Stomach (tissue), 9 donors: Measurements from ENCODE around the gene CDC7. TPM values are rescaled to one million over a fixed set of nuclear protein-coding genes. Genes with fewer than 3 reads are reported as not detected.

Source experiments
- DNase-seq, 2 donors: peaks; one replicate each; pipeline versions ENCODE4 v3.0.0 to v3.0.0-alpha.2; 2013 to 2019
- H3K27ac ChIP-seq, 5 donors: fragments of 200-600 bp in 4 of 5; sonication (generic) in 4 of 5; one replicate each; pipeline ENCODE4 v1.5.1; 2013 to 2019; ENCODE audit warnings: mild to moderate bottlenecking in 1 of 5, moderate library complexity in 1 of 5
- H3K27me3 ChIP-seq, 3 donors: fragments of 200-600 bp; sonication (generic); one replicate each; pipeline ENCODE4 v1.5.1; 2017 to 2019; ENCODE audit warnings: mixed run types in 1 of 3
- H3K36me3 ChIP-seq, 4 donors: fragments of 200-600 bp; sonication (generic); 1 replicate in 3 of 4; 2 replicates in 1 of 4; pipeline ENCODE4 v1.5.1; 2016 to 2019
- H3K4me1 ChIP-seq, 4 donors: fragments of 200-600 bp; sonication (generic); one replicate each; pipeline ENCODE4 v1.5.1; 2016 to 2019
- H3K4me3 ChIP-seq, 4 donors: fragments of 200-600 bp; sonication (generic) in 3 of 4; one replicate each; pipeline ENCODE4 v1.5.1; 2016 to 2019; ENCODE audit warnings: mild to moderate bottlenecking in 1 of 4
- H3K9me3 ChIP-seq, 4 donors: fragments of 200-600 bp; sonication (generic); one replicate each; pipeline ENCODE4 v1.5.1; 2016 to 2019
- EP300 ChIP-seq: sonication (generic); formaldehyde crosslinking; IDR thresholded peaks from one replicate; pipeline ENCODE4 v1.6.1; 2017; ENCODE audit warnings: antibody characterized with exemption
- POLR2A ChIP-seq, 4 donors: fragments of 450-650 bp; IDR thresholded peaks; one replicate each; pipeline ENCODE4 v1.6.1; 2016; ENCODE audit warnings: antibody characterized with exemption in 4 of 4, control low read depth in 2 of 4, mild to moderate bottlenecking in 1 of 4, moderate library complexity in 1 of 4
- POLR2AphosphoS5 ChIP-seq, 3 donors: sonication (generic); formaldehyde crosslinking; IDR thresholded peaks; one replicate each; pipeline ENCODE4 v1.6.1; 2016; ENCODE audit warnings: antibody characterized with exemption in 3 of 3
- WGBS, 5 donors: extraction: QIAGEN DNeasy Blood & Tissue Kit in 3 of 5; methylation state at CpG; one replicate each; pipeline versions ENCODE4 v1.1.5 to v1.1.7; 2013 to 2018; 5-methylcytosine and 5-hydroxymethylcytosine counted together
- intact Hi-C: fragments of 100-400 bp; cut with DNase I; formaldehyde crosslinking; loops from one replicate; pipeline ENCODE4 v1.15.1; 2023; ENCODE audit warnings: low total_unique reads
- polyA plus RNA-seq, 3 donors: library from polyadenylated mRNA; stranded (reverse); fragments of 200-250 nt; gene quantifications; one replicate each; pipeline ENCODE4 v1.2.3, GENCODE V29; 2013
- total RNA-seq, 5 donors: library from RNA; depleted of rRNA; stranded (reverse); fragments of >200 nt; gene quantifications; one replicate each; pipeline versions ENCODE4 v1.1.0 to v1.2.3, GENCODE V29; 2014 to 2016
- TF ChIP-seq, protein P1 (sequence below), 7 experiments: fragments of 450-650 bp in 4 of 7; fragments of 200-600 bp in 3 of 7; sonication (generic) in 3 of 7; IDR thresholded peaks; one replicate each; pipeline ENCODE4 v1.5.1; 2016 to 2019; ENCODE audit warnings: antibody characterized with exemption in 7 of 7, control low read depth in 2 of 7, mild to moderate bottlenecking in 1 of 7
- donor health status: healthy with polysubstance abuse.
- donor health status: Bipolar disorder and iron deficiency.
- donor health status: healthy.

The CDC7 gene
- total and polyA plus RNA-seq, 8 donors = 1.3 to 6.6 (median 2.1) TPM; not detected in 1

GRCh38 chr1:91502672-91503184 is 2.1 kb downstream of the CDC7 start:
- H3K27me3 ChIP-seq = no peaks in the 10 kb centered on the region
- no peaks in the 10 kb centered on the region for H3K36me3 ChIP-seq
- peaks cover 8 to 22% (median 13%) of the 10 kb centered on the region in 4 donors for H3K4me1 ChIP-seq
- intact Hi-C loops = no loop called here
- WGBS, 5 donors = 76 to 88% (median 82%) methylated on average over 2 of the region's 2 CpGs
- TF ChIP-seq POLR2AphosphoS5 (IDR thresholded peaks at IDR 0.05) (no peak), POLR2A (IDR thresholded peaks at IDR 0.05) (no peak), EP300 (no peak)
- TF ChIP-seq, protein P1, sequence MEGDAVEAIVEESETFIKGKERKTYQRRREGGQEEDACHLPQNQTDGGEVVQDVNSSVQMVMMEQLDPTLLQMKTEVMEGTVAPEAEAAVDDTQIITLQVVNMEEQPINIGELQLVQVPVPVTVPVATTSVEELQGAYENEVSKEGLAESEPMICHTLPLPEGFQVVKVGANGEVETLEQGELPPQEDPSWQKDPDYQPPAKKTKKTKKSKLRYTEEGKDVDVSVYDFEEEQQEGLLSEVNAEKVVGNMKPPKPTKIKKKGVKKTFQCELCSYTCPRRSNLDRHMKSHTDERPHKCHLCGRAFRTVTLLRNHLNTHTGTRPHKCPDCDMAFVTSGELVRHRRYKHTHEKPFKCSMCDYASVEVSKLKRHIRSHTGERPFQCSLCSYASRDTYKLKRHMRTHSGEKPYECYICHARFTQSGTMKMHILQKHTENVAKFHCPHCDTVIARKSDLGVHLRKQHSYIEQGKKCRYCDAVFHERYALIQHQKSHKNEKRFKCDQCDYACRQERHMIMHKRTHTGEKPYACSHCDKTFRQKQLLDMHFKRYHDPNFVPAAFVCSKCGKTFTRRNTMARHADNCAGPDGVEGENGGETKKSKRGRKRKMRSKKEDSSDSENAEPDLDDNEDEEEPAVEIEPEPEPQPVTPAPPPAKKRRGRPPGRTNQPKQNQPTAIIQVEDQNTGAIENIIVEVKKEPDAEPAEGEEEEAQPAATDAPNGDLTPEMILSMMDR (IDR thresholded peaks at IDR 0.05) = no peak
- no peak overlapping the region for H3K4me3 ChIP-seq
- no peaks in the 10 kb centered on the region for H3K9me3 ChIP-seq
- DNase-seq = no peak
- no peak overlapping the region for H3K27ac ChIP-seq

DNA sequence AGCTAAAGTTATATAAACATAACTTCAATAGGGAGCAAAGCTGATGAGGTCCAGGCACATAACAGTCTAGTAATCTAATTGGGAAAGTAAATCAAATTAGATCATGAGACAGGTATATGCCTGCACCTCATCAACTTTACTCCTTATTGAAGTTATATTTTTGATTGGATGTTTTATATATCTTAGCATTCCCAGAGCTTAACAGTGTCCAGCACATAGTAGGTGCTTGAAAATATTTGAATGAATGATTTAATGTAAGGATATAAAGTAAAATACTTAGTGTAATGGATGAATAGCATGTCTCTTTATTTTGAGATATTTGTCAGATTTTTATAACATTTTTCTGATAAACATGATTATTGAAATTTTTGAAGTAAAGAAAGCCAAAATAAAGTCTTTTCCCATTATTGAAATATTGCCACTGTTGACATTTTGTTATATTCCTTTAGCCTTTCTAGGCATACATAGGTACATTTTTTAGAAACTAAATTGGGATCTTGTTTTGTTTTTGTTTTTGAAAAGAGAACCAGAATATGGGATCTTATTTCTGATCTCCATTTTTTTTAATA is 2.8 kb downstream of the CDC7 start:
- no peaks in the 10 kb centered on the region for H3K27me3 ChIP-seq
- H3K27ac ChIP-seq = no peak overlapping the region
- H3K4me3 ChIP-seq = no peak overlapping the region
- no peaks in the 10 kb centered on the region for H3K9me3 ChIP-seq
- H3K4me1 ChIP-seq = peaks cover 8 to 22% (median 13%) of the 10 kb centered on the region in 4 donors
- intact Hi-C loops = no loop called here
- no peaks in the 10 kb centered on the region for H3K36me3 ChIP-seq
- TF ChIP-seq POLR2AphosphoS5 (IDR thresholded peaks at IDR 0.05) = no peak
- TF ChIP-seq, protein P1 (IDR thresholded peaks at IDR 0.05) = no peak
- TF ChIP-seq POLR2A (IDR thresholded peaks at IDR 0.05) = no peak
- no peak for TF ChIP-seq EP300
- DNase-seq = no peak

- Histone ChIP-seq H3K36me3 (no peaks in the 10 kb centered on the region), H3K4me3 (no peak overlapping the region), H3K4me1 (peaks cover 8 to 22% (median 13%) of the 10 kb centered on the region in 4 donors), H3K9me3 (no peaks in the 10 kb centered on the region), H3K27me3 (no peaks in the 10 kb centered on the region), H3K27ac (no peak overlapping the region)
- 97 to 100% (median 100%) methylated on average over 1 of the region's 1 CpG for WGBS, 5 donors
- no peak for TF ChIP-seq EP300
- TF ChIP-seq POLR2AphosphoS5 (IDR thresholded peaks at IDR 0.05) = no peak
- TF ChIP-seq, protein P1 (IDR thresholded peaks at IDR 0.05) = no peak
- no peak for TF ChIP-seq POLR2A (IDR thresholded peaks at IDR 0.05)
- no peak for DNase-seq
- intact Hi-C loops = no loop called here
Observed at GRCh38 chr1:91503975-91504530, 3.4 kb downstream of the CDC7 start.

GRCh38 chr1:91505086-91505485 is 4.4 kb downstream of the CDC7 start:
- Histone ChIP-seq H3K4me1 (peaks cover 8 to 18% (median 12%) of the 10 kb centered on the region in 4 donors), H3K27ac (no peak overlapping the region), H3K4me3 (no peak overlapping the region), H3K9me3 (no peaks in the 10 kb centered on the region), H3K27me3 (no peaks in the 10 kb centered on the region), H3K36me3 (no peaks in the 10 kb centered on the region)
- WGBS, 5 donors = 40 to 64% (median 50%) methylated on average over 3 of the region's 3 CpGs
- no peak for DNase-seq
- TF ChIP-seq POLR2AphosphoS5 (IDR thresholded peaks at IDR 0.05) = no peak
- TF ChIP-seq, protein P1 (IDR thresholded peaks at IDR 0.05) = no peak
- TF ChIP-seq EP300 = no peak
- TF ChIP-seq POLR2A (IDR thresholded peaks at IDR 0.05) = no peak
- intact Hi-C loops = no loop called here
